Trophoblast cell (in vitro differentiated cells and primary cell): ENCODE data around the gene SORL1.

Experiments used
- DNase-seq, 2 donors: peaks; one replicate each; pipeline ENCODE4 v3.0.0-alpha.2; 2016
- H2AFZ ChIP-seq: 2 replicates; pipeline ENCODE4 v1.6.1; 2013; ENCODE audit warnings: low read length, moderate library complexity, mild to moderate bottlenecking; ENCODE audit not compliant: insufficient read depth, poor library complexity
- H2AK5ac ChIP-seq: 2 replicates; pipeline ENCODE4 v1.6.1; 2013; ENCODE audit warnings: mild to moderate bottlenecking, low read length
- H2BK120ac ChIP-seq: 2 replicates; pipeline ENCODE4 v1.6.1; 2013; ENCODE audit warnings: low read length, mild to moderate bottlenecking, moderate library complexity; ENCODE audit not compliant: insufficient read depth, poor library complexity
- H2BK12ac ChIP-seq: 2 replicates; pipeline ENCODE4 v1.6.1; 2013; ENCODE audit warnings: mild to moderate bottlenecking, low read length, moderate library complexity
- H2BK5ac ChIP-seq: 2 replicates; pipeline ENCODE4 v1.6.1; 2013; ENCODE audit warnings: low read length, low read depth, moderate library complexity, mild to moderate bottlenecking; ENCODE audit not compliant: poor library complexity
- H3K14ac ChIP-seq: 2 replicates; pipeline ENCODE4 v1.6.1; 2013; ENCODE audit warnings: mild to moderate bottlenecking, low read length
- H3K18ac ChIP-seq: 2 replicates; pipeline ENCODE4 v1.6.1; 2013; ENCODE audit warnings: mild to moderate bottlenecking, low read length
- H3K23ac ChIP-seq: 2 replicates; pipeline ENCODE4 v1.6.1; 2013; ENCODE audit warnings: low read length
- H3K27ac ChIP-seq: 2 replicates; pipeline ENCODE4 v1.5.1; 2013; ENCODE audit warnings: low read depth, mild to moderate bottlenecking, inconsistent platforms, low read length, moderate library complexity
- H3K27me3 ChIP-seq: 2 replicates; pipeline ENCODE4 v1.6.1; 2013; ENCODE audit warnings: inconsistent platforms, mild to moderate bottlenecking, low read length, moderate library complexity; ENCODE audit not compliant: insufficient read depth
- H3K36me3 ChIP-seq, 2 experiments: 1 replicate in 1 of 2; 2 replicates in 1 of 2; pipeline ENCODE4 v1.6.1; 2013; ENCODE audit warnings: low read length in 2 of 2, mild to moderate bottlenecking in 2 of 2, moderate library complexity in 1 of 2; ENCODE audit not compliant: insufficient read depth in 2 of 2, control insufficient read depth in 1 of 2
- H3K4ac ChIP-seq: 2 replicates; pipeline ENCODE4 v1.6.1; 2013; ENCODE audit warnings: low read depth, mild to moderate bottlenecking, low read length, moderate library complexity
- H3K4me1 ChIP-seq, 2 experiments: 1 replicate in 1 of 2; 2 replicates in 1 of 2; pipeline ENCODE4 v1.6.1; 2013; ENCODE audit warnings: low read length in 2 of 2, mild to moderate bottlenecking in 2 of 2, moderate library complexity in 1 of 2; ENCODE audit not compliant: insufficient read depth in 2 of 2, control insufficient read depth in 1 of 2
- H3K4me2 ChIP-seq: 2 replicates; pipeline ENCODE4 v1.6.1; 2013; ENCODE audit warnings: inconsistent platforms, mild to moderate bottlenecking, low read length, moderate library complexity
- H3K4me3 ChIP-seq: 2 replicates; pipeline ENCODE4 v1.5.1; 2013; ENCODE audit warnings: mild to moderate bottlenecking, low read depth, low read length, inconsistent platforms
- H3K79me1 ChIP-seq: one replicate; pipeline ENCODE4 v1.6.1; 2013; ENCODE audit warnings: low read length
- H3K79me2 ChIP-seq: 2 replicates; pipeline ENCODE4 v1.6.1; 2013; ENCODE audit warnings: low read length, mild to moderate bottlenecking; ENCODE audit not compliant: control insufficient read depth, insufficient read depth, poor library complexity
- H3K9ac ChIP-seq: 2 replicates; pipeline ENCODE4 v1.6.1; 2013; ENCODE audit warnings: mild to moderate bottlenecking, low read length
- H3K9me3 ChIP-seq: 2 replicates; pipeline ENCODE4 v1.6.1; 2013; ENCODE audit warnings: low read depth, mild to moderate bottlenecking, control low read depth, inconsistent platforms, low read length; ENCODE audit not compliant: insufficient read depth
- H4K12ac ChIP-seq: 2 replicates; pipeline ENCODE4 v1.6.1; 2013; ENCODE audit warnings: low read depth, mild to moderate bottlenecking, low read length, moderate library complexity
- H4K8ac ChIP-seq: 2 replicates; pipeline ENCODE4 v1.6.1; 2013; ENCODE audit warnings: low read depth, mild to moderate bottlenecking, low read length, moderate library complexity
- H4K91ac ChIP-seq: one replicate; pipeline ENCODE4 v1.6.1; 2013; ENCODE audit warnings: low read depth, mild to moderate bottlenecking, low read length, moderate library complexity
- WGBS: extraction: QIAGEN DNeasy Blood & Tissue Kit; methylation state at CpG from one replicate; pipeline ENCODE4 v1.1.7; 2013; ENCODE audit warnings: missing lambda C conversion rate; ENCODE audit not compliant: insufficient read length, insufficient coverage; ENCODE audit errors: extremely low coverage; 5-methylcytosine and 5-hydroxymethylcytosine counted together

Gene SORL1

DNA sequence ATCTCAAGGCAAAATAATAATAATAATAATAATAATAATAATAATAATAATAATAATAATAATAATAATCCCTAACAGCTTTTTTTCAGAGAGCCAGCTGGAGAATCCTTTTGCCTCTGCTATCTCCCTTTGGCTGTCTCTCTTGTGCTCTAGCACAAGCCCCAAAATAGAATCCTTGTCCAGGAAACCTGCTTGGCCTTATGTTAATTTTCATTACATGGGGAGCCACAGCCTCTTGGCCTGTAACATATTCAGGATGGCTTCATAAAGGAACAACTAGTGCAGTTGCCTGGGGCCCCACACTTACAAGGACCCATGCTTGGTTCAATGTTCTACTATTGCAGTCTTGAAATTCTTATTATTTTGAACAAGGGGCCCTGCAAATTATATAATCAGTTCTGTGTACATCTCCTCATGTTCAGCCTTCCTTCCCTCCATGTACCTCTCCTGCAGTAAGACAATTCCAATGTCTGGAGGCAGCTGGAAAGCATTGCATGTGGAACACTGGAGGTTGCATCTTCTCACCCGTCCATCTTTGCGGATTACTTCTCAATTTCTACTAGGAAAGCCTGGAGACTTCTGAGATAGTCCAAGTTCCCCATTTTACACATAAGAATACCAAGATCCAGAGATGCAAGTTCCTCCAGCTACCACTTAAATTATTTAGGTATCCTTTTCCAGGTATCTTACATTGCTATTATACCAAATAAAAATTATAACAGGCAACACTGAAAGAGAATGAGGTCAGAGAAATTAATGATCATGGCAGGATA, 37.8 kb upstream of the SORL1 start:
- WGBS: no CpG with 5 or more reads among the region's 2 CpGs
- Histone ChIP-seq H3K27me3 (no peaks in the 10 kb centered on the region), H3K23ac (no peak overlapping the region), H3K36me3 (no peaks in the 10 kb centered on the region), H2BK120ac (no peak overlapping the region), H3K4me3 (no peak overlapping the region), H3K9ac (no peak overlapping the region), H4K8ac (no peak overlapping the region), H3K79me1 (no peaks in the 10 kb centered on the region), H3K4me2 (no peak overlapping the region), H2AK5ac (no peak overlapping the region), H3K4me1 (no peaks in the 10 kb centered on the region), H3K27ac (no peak overlapping the region), H3K4ac (no peak overlapping the region), H4K12ac (no peak overlapping the region), H4K91ac (no peak overlapping the region), H2BK12ac (no peak overlapping the region), H3K9me3 (no peaks in the 10 kb centered on the region), H3K14ac (no peak overlapping the region), H2AFZ (no peak overlapping the region), H3K79me2 (no peaks in the 10 kb centered on the region), H3K18ac (no peak overlapping the region), H2BK5ac (no peak overlapping the region)
- DNase-seq: no peak

DNA sequence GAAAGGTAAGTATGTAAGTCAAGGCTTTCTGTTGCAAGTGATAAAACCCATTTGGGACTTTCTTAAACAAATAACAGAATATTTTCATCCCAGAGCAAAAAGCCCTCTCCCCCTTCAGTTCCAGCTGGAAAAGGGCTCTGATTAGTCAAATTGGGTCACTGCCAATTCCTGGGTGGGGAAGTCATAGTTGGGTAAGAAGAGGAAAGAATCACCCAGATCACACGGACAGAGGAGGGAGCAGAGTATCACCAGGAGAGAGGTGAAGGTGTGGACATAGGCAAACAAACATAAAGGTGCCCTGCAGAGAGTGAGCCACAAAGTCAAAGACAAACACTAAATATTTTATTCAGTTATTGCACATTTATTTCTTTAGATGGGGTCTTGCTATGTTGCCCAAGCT, 36.3 kb upstream of the SORL1 start:
- Histone ChIP-seq H2BK120ac (no peak overlapping the region), H3K4me2 (no peak overlapping the region), H2AFZ (no peak overlapping the region), H4K91ac (no peak overlapping the region), H3K23ac (no peak overlapping the region), H3K79me1 (no peaks in the 10 kb centered on the region), H3K4me1 (no peaks in the 10 kb centered on the region), H3K4me3 (no peak overlapping the region), H2AK5ac (no peak overlapping the region), H3K4ac (no peak overlapping the region), H3K36me3 (no peaks in the 10 kb centered on the region), H3K9me3 (no peaks in the 10 kb centered on the region), H4K12ac (no peak overlapping the region), H3K18ac (no peak overlapping the region), H3K9ac (no peak overlapping the region), H3K79me2 (no peaks in the 10 kb centered on the region), H3K14ac (no peak overlapping the region), H3K27me3 (no peaks in the 10 kb centered on the region), H2BK12ac (no peak overlapping the region), H3K27ac (no peak overlapping the region), H2BK5ac (no peak overlapping the region), H4K8ac (no peak overlapping the region)
- DNase-seq: peak in 1 of 2 donors; percentile 10
- no CpG with 5 or more reads among the region's 1 CpG for WGBS

DNA sequence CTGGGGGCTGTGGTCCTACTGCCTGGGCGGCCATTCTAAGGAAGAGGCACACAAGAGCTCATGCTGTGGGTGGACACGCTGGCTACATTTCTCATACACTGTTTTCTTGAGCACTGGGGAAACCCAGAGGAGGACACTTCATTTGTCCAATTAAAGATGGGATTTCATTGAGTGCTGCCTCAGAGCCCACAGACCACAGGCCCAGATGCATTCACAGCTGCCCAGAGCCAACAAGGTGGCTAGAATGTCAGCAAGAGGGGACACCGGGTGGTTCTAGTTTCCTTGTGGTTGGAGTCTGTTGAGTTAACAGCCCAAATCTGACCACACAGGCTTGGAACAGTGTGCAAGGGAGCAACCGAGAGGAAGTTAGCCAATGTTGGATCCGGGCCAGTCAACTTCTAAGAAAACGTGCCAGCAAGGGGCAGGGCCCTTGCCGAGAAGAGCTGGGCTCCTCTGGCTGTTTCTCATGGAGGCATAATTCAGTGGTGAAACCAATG, 35.0 kb upstream of the SORL1 start:
- Histone ChIP-seq H2AK5ac (no peak overlapping the region), H3K4me1 (no peaks in the 10 kb centered on the region), H3K36me3 (no peaks in the 10 kb centered on the region), H3K23ac (no peak overlapping the region), H2AFZ (no peak overlapping the region), H4K8ac (no peak overlapping the region), H3K4me3 (no peak overlapping the region), H3K14ac (no peak overlapping the region), H3K27me3 (no peaks in the 10 kb centered on the region), H3K27ac (no peak overlapping the region), H3K9ac (no peak overlapping the region), H3K4ac (no peak overlapping the region), H3K18ac (no peak overlapping the region), H4K91ac (no peak overlapping the region), H4K12ac (no peak overlapping the region), H2BK120ac (no peak overlapping the region), H3K4me2 (no peak overlapping the region), H3K9me3 (no peaks in the 10 kb centered on the region), H2BK5ac (no peak overlapping the region), H3K79me1 (no peaks in the 10 kb centered on the region), H2BK12ac (no peak overlapping the region), H3K79me2 (no peaks in the 10 kb centered on the region)
- DNase-seq: peak in 1 of 2 donors; percentile 41
- no CpG with 5 or more reads among the region's 7 CpGs for WGBS

DNA sequence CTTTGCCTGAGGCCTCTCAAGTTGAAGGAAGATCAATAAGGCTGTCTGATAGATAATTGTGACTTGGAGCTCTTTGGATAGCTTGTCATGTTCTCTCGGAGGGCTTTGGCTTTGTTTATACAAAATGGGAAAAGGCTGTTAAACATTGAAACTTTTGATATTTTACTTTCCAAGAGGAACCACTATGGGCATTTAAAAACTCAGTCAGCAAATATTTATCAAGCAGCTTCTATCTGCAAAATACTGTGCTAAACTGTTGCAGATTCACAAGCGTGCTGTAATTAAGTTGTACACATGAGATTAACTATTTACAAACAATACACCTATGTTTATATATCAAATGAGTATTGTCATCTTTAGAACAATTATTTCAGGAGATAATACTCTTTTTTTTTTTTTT, 34.5 kb upstream of the SORL1 start:
- Histone ChIP-seq H3K14ac (no peak overlapping the region), H3K4ac (no peak overlapping the region), H4K12ac (no peak overlapping the region), H3K9ac (no peak overlapping the region), H4K91ac (no peak overlapping the region), H2AK5ac (no peak overlapping the region), H2BK5ac (no peak overlapping the region), H2AFZ (no peak overlapping the region), H3K79me2 (no peaks in the 10 kb centered on the region), H3K4me3 (no peak overlapping the region), H3K27ac (no peak overlapping the region), H3K27me3 (no peaks in the 10 kb centered on the region), H2BK12ac (no peak overlapping the region), H3K4me2 (no peak overlapping the region), H3K23ac (no peak overlapping the region), H3K9me3 (no peaks in the 10 kb centered on the region), H3K79me1 (no peaks in the 10 kb centered on the region), H2BK120ac (no peak overlapping the region), H3K18ac (no peak overlapping the region), H3K4me1 (no peaks in the 10 kb centered on the region), H4K8ac (no peak overlapping the region), H3K36me3 (no peaks in the 10 kb centered on the region)
- no peak for DNase-seq
- WGBS: no CpG with 5 or more reads among the region's 2 CpGs
